GM19397 (cell line): ENCODE results near the gene PIP5K1B.

ENCODE experiments used
- ATAC-seq: cut with Tn5 transposase; IDR thresholded peaks from one replicate; pipeline ENCODE4 v1.9.1; 2021; ENCODE audit warnings: mild to moderate bottlenecking, moderate library complexity; ENCODE audit not compliant: unreplicated experiment

Gene PIP5K1B

DNA sequence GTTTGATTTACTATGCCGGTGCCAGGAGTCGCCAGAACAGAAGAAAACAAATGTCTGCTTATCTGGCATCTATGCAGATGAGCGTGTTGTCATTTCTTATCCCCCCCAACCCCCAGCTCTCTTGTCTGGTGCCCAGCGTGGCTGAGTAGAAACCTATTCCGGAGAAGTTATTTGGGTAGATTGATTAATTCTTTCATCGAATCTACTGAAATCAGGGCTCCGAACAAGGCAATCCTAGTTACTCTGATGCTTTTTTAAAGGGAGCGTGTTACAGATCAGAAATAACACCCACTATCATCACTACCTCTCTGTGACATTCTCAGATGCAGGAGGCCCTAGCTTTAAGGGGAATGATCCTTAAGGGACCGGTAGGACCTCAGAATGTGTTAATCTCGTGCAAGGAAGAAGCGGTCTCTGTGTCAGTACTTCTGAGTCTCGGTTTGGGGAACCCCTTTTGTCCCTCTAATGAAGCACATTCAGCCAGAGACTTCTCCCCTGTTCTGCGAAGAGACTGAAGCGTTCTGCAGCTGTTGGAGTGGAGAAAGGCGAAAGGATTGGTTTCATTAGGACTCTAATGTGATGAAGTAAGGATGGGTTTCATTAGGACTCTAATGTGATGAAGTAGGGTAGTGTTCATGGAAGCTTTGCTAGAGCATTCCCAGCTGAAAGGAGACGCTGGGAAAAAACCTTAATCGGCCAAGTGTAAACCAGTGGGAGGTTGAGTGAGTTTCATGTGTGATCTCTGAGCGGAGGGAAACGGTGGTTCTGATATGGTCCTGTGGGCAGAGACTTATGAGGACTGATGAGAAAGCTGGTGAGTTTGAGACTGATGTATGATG is 1.5 kb downstream of the PIP5K1B start:
- ATAC-seq: no peak

DNA sequence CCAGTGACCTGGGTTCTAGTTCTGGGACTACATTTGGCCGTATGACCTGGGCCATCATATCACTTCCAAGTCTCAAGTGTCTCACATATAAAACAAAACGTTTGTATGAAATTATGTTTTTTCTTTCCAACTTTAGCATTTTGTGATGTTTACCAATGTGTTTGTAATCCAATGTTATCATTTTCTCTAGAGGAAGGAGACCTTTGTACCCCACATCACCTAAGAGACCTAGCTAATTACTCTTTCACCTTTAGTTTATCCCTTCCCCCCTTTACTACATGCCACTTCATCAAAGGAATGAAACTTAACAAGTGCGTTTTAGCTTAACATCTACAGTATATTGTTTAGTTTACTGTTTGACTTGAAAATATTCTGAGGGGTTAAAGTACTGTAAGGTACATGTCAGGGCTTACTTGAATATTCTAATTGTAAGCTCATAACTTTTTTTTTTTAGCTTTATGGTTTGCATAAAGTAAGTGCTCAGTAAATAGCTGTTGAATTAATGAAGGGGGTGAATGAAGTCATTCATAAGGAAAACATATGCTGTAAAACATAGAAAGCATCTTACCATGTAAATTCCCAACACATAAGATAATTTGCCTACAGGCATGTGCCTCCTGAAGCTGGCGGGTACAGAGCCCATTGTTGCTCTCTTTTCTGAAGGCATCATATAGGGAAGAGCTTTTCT is 2.9 kb downstream of the PIP5K1B start:
- ATAC-seq: no peak

DNA sequence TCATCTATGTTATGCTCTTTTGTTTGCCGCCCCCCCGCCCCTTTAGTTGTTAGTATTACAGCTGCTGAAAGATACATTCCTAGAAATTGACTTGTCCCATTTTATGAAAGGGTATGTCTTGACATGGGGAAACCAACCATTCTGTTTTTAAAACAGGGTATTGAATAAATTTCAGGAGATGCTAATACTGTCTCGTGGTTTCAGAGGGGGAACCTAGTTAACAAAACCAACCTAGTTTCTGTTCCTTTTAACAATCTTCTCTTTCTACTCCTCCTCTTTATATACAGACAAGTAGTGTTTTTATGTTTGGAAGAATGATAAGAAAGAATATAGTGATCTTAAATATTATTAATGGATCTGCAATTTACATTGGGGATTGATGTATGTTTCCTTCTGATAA is 3.5 kb downstream of the PIP5K1B start:
- no peak for ATAC-seq

DNA sequence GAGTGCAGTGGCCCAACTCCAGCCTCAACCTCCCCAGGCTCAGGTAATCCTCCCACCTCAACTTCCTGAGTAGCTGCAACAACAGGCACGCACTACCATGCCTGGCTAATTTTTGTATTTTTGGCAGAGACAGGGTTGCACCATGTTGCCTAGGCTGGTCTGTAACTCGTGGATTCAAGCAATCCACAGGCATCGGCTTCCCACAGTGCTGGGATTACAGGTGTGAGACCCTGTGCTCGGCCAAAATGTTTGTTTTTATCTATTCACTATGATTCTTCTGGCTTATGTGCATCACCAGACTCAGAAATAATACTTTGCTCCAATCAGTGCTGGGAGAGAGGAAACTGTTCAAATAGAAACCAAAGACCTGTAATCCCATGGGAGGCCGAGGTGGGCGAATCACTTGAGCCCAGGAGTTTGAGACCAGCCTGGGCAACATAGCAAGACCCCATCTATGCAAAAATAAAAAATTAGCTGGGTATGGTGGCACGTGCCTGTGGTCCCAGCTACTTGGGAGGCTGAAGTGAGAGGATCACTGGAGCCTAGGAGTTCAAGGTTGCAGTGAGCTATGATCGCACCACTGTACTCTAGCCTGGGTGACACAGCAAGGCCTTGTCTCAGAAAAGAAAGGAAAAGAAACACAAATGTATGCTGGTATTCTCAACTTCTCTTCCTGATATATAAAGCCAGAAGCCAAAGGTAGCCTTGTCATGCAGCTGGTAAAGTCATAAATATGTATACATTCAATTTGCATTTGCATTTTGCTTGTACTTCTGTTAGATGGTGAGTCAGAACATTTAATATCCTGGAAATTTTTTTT is 4.5 kb downstream of the PIP5K1B start:
- ATAC-seq: no peak

DNA sequence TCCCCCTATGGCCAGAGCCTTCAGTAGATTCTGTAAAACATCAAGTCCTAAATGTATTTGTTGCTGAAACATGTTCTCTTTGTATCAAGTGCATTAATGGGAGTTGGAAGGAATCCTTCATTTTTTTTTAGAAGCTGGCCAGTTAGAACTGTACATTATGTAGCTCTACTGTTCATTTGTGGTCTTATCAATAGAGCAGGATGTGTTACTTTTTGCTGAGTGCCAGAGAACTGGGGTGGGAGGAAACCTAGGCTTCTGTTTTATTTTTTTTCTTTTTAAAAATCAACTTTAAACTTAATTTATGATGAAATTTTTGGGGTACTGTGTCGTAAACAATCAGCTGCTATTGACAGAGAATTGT is 5.1 kb downstream of the PIP5K1B start:
- no peak for ATAC-seq

DNA sequence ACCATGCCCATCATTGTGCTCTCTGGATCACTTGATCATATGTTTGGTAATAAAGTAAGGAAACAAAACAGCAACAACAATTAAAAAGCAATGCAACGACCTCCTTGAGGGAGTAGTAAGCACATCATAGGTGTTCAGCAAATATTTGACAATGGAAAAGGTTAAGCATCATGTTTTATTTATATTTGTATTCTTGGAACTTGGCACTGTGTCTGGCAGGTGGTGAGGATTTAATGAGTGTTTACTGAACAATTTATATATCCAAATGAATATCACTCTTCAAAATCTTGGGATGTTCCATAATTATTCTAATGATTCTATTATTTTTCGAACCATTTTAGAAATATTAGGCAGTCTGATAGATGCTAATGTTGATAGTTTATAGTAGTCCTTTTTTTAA is 6.2 kb downstream of the PIP5K1B start:
- ATAC-seq: no peak

DNA sequence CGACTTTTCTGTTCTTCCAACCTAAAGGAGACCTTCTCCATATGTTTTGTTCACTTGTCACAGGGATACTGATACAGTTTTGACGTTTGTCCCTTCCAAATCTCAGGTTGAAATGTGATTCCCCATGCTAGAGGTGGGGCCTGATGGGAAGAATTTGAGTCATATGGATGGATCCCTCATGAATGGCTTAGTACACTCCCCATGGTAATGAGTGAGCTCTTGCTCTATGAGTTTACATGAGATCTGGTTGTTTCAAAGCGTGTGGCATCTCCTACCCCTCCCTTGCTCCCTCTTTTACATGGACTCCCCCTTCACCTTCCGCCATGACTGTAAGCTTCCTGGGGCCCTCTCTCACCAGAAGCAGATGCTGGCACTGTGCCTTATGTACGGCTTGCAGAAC is 6.9 kb downstream of the PIP5K1B start:
- no peak for ATAC-seq

DNA sequence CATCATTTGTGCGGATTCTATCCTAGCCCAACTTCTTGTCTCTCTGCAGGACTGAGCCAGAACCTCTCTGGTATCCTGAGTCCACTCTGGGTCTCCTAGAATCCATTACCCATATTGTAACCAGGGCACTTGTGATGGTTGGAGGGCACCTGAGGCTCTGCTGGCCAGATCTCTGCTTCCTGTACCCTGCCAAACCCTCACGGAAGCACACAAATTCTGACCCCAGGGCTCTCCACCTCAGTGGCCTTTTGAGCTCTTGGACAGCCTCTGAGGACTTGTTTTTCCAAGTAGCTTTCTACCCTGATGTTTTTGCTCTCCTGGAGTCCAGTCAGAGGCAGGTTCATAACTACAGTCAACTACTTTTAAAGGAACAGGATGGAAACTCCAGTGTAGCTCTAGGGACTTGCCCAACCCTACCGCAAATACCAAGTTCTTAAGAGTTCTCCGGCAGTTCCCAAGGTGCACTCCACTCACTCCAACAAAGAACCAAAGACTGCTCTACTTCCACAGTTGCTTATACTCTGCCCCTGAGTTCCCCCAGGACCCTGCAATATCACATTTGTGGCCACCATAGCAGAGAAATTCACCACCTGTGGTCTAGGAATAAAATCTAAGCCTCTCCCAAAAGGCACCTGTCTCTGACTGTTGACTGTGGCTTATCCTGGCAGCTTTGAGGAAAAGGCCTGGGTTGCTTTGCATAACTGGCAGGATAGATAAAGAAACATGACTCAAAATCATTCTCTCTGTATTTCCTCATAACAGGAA is 9.6 kb downstream of the PIP5K1B start:
- no peak for ATAC-seq

DNA sequence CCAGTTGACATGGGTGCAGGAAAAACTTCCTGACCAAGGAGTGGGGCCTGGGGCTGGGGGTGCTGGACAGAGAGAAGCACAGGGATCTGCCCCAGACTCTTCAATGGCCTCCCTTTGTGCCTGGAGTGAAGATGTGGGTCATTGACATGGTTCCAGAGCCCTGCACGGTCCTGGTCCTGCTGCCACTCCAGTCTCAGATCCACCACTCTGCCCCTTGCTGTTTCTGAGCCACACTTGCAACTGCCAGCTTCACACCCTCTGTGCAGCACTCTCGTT is 10.1 kb downstream of the PIP5K1B start:
- no peak for ATAC-seq

DNA sequence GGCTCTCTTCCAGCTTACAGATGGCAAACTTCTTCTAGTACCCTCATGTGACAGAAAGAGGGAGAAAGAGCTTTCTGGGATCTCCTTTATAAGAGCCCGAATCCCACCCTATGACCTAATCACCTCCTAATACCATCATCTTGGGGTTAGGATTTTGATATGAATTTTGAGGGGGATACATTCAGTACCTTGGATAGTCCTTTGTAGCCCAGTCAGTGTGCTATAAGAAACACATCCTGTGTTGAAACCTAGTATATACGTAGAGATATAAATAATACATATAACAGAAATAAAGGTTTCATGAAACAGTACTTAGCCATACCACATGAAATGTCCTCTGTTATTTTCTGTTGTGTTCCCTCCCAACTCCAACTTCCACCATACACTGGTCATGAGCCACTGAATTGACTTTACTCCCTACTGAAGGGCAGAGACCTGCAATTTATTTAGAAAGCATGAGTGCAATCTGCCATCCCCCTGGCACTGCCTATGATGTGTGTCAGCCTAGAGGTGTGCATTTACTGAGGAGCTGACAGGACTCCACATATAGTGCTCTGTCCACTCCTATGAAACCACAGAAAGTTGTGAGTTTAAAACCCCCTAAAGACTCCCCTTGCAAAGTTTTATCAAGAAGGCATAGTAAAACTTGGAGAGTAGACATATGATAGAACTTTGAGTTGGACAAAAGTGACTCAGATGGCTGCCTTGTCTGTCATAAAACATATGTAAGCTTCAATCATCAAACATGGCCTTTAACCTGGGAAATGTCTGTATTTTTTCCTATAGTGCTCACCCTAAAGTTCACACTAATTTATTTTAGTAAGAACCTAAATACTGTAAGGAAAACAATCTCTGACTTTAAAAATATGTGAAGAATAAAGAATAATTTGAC is 12.8 kb downstream of the PIP5K1B start:
- ATAC-seq: no peak

DNA sequence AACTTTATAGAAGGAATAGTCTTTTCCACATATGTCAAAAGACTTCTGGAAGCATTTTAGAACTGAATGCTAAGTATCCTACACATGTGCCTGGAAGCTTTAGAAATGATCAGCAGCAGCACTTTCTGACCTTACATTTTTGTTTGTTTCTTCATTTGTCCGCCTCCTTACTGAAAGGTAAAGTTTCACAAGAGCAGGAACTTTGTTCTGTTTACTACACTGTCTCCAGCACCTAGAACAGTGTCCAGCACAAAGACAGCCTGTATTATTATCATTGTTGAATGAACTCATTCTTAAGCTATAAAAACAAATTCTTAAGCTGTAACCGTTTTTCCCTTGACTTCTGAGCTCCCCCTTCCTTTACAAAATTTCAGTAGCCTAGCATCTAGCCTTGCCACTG is 14.8 kb downstream of the PIP5K1B start:
- no peak for ATAC-seq

DNA sequence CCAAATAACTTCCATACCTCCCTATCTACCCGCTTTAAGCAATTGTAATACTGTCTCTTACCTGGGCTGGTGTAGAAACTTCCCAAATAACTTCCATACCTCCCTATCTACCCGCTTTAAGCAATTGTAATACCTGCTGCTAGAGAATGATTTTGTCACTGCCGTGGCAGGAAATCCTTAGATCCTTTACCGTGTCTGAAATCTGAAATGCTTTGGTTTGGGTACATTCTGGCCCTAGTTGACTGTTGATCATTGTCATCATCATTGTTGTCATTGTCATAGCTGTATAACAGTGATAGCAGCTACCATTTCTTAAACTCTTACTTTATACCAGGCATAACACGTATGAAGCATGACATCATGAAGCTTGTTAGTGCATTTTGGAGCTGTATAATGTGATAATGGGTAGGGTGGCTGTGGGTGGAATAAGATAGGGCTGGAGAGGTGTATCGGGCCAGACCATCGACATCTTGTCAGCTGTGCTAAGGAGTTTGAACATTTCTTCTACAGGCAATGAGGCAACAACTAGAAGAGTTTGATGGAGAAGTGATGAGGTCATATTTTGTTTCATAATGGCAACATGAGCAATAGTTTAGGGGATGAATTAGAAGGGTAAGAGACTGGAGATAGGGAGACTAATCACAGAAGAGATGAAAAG is 15.7 kb downstream of the PIP5K1B start:
- ATAC-seq: no peak

DNA sequence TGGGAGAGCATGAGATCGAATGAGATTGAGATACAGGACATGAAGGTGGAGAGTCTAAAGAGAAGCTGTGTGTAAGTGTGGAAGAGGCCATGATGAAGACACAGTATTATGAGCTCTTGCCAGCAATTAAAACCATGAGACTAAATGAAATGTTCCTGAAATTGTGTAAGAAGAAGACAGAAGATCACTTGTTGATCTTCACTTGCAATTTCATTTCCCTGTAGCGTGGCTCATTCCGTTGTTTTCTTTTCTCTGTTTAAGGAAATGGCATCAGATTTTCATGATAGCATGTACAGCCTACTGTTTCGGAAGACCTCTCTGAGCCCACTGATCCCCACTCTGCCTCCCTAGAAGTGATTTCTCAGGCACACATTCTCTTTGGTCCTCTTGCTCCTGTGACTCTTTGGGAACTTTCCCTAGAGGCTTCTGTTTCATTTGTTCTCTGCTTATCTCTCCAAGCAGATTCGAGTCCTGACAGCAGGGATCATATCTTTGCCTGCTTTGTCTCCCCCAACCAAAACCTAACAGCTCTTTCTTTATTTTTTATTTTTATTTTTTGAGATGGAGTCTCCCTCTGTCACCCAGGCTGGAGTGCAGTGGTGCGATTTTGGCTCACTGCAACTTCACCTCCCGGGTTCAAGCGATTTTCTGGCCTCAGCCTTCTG is 16.8 kb downstream of the PIP5K1B start:
- ATAC-seq: no peak

DNA sequence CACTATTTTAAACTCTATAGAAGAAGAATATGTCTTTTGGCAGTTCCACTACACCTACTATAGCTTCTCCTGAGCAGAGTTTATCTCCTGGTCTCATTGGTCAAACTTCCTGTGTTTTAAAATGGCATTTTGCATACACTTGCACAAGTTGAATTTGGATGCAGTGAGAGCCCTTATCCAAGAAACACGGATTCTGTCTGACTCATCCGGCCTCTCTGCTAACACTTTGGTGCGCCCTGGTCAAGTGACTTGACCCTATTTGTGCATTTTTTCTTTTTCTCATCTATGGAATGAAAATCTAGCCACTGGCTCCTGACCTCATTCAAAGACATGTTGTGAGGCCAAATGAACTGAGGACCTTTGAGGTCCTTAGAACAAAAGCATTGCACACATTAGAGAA is 20.0 kb downstream of the PIP5K1B start:
- ATAC-seq: no peak

DNA sequence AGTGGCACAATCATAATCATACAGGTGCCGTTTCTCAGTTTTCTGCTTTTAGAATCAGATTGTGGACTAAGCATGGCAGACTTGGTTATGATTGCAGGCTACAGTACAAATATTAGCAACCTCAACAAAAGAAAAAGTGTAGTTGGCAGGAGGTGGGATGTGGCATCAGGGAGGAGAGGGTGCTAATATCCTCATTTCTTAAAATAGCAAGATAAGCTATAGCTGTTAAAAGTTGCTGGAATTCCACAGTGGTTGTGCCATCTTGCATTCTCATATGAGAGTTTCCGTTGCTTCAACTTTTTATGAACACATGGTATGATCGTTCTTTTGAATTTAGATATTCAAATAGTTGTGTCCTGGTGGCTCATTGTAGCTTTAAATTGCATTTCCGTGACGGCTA is 21.4 kb downstream of the PIP5K1B start:
- ATAC-seq: no peak

DNA sequence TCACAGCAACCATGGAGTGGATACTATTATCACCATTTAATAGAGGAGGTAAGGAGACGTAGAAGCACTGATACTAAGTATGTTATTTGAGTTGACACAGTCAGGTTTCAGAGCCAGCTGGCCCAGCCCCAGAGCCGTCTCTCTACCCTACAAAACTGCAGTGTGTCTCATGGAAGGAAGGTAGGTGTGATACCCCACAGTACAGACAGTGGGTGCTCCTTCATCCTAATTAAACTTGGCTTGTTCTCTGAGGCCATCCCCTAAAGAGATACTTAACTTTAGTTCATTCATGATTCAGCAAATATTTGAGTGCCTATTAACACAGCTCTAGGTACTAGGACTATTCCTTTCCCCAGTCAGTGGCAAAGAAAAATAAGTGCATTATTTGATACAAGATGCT is 22.6 kb downstream of the PIP5K1B start:
- ATAC-seq: no peak

DNA sequence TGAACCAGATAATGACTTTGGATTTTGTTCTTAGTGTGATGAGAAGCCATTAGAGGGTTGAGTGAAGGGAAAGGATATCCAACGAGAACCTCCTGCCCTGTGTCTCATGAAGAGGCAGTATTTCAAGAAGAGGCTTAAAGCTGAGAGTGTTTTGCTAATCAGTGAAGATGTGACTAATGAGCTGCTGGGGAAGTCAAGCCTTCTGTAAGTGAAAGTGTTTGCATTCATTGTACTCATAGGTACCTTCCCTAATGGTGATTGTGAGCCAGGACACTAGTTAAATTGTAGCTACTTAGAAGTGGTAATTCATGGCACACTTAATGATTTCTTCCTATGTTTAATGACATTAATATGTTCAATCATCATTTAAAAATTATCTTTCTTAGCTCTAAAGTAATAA is 23.7 kb downstream of the PIP5K1B start:
- no peak for ATAC-seq

DNA sequence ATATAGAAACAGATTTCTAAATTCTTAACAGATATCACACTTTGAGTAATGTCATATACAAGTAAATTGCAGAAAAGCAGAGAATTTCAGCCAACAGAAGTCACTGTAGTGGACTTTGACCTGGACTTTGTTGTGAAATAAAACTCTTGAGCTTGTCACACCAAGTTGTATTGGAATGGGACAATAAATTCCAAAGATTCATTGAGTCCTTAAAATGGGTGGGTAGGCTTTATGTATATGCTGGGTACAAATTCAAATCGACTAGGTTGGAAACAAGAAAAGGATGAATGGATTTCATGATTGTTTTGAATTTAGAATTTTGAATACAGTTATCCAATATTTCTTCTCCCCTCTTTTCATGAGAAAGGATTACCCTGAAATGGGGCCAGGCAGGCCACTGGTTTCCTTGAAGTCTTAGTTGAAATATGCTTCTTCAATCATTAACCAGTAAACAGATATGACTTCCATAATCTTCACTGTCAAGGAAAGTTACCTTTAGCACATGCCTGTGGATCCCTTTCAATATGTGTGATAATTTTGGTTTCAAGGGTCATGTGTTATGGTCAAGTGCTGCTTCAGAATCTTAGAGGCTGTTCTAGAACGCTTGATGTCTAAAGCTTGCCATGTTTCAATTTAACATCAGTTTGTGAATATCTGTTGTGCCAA is 25.7 kb downstream of the PIP5K1B start:
- ATAC-seq: no peak

DNA sequence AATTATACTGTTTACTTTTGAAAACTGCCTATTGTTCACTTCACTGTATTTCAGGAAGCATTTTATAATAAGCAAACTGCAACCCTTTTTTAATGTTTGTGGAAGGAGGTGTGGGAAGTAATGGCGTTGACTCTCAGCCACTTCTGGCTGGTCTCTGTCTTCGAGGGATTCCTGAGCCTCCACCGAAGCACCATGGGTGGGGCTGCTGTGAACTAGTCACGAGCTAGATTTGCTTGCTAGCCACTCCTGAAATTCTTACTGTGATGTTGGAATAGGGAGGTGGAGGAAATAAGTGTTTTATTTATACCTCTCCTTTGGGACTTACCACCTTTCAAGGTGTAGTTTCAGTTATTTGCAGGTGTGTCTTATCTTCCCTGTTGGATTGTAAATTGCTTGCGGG is 26.8 kb downstream of the PIP5K1B start:
- no peak for ATAC-seq
